COR-L47 (cell line): ENCODE measurements around the gene KMT5B.

Source experiments
- DNase-seq: peaks from one replicate; lab custom pipeline; 2025; lab: John Stamatoyannopoulos, UW

KMT5B gene

GRCh38 chr11:68215524-68216170, 2.6 kb upstream of the KMT5B start:
- DNase-seq, result no peak

DNA sequence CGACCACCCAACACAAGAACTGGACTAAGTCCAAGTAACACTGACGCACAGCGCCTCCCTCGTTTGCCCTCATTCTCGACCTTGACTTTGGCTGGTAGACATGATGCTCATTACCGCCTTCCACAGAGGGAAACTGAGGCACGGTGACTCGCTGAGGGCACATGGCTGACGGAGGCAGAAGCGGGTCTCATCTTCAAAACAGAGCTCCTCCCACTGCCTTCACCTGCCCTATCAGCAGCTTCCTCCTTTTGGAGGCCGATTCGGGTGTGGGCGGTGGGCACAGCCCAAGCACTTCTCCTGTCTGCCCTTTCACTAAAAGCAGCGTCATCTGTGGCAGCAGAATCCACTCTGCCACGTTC, 2.0 kb upstream of the KMT5B start:
- no peak for DNase-seq

DNA sequence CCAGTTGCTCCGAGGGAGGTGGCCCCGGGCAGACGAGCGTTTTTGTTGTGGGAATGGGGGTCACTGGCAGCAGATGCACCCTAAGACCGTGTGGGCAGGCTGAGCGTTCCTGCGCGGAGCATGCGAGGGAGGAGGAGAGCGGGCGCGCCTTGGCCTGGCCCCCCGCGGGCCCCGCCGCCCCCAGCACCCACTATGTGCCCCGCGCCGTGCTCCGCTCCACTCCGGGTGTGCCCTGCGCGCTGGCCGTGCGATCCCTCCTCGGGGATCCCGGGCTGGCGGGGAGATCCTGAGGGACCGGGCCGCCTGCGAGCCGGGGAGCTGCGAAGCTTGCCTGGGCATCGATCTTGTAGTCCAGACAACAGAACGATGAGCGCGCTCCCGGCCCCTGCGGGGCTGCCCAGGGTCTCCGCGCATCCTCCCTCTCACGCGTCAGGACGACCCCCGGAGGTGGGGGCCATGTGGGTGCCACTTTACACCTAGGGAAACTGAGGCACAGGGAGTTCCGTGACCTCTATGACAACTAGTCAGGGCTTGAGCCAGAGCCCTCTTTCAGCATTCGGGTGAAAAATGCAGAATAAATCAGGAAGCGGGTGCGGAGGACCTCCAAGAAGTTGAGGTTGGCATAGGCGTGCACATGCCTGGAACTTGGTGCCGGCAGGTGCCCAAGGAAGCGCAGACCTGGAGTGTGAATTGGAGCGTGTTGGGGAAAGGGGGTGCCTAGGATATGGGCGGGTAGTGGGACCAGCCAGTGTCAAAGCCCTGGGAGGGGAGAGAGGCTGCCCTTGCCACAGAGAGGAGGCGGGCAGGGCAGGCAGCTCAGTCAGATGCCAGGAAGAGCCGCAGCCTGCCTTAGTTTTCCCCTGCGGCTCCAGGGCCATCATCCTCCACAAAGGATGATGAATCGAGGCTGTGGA, 1.3 kb upstream of the KMT5B start:
- peak; percentile 29 for DNase-seq

DNA sequence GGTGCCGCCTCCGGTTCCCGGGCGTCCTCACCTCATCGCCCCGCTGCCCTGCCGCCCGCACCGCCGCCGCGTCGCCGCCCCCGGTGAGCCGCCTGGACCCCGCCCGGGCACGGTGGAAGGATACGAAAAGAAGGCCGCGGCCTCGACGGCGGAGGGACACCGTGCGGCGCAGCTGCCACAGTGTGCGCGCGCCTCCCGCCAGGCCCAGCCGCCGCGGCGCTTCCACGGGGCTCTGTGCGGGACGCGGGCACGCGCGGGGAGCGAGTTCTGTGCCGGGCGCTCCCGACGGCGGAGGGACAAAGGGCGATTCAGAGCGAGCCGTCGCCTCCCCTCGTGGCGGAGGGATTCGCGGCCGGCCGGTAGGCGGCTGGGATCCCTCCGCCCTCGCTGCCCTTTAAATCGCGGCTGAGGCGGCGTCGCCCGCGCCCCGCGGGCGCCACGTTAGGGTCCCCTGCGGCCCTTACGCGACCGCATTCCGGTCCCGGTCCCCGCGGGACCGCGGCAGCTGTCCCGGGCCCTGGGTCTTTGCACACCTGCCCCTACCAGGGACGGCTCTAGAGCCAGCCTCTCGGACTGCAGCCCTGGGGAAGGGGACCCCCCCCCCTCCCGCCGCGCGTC, 568 bp upstream of the KMT5B start:
- DNase-seq, result peak; percentile 93

DNA sequence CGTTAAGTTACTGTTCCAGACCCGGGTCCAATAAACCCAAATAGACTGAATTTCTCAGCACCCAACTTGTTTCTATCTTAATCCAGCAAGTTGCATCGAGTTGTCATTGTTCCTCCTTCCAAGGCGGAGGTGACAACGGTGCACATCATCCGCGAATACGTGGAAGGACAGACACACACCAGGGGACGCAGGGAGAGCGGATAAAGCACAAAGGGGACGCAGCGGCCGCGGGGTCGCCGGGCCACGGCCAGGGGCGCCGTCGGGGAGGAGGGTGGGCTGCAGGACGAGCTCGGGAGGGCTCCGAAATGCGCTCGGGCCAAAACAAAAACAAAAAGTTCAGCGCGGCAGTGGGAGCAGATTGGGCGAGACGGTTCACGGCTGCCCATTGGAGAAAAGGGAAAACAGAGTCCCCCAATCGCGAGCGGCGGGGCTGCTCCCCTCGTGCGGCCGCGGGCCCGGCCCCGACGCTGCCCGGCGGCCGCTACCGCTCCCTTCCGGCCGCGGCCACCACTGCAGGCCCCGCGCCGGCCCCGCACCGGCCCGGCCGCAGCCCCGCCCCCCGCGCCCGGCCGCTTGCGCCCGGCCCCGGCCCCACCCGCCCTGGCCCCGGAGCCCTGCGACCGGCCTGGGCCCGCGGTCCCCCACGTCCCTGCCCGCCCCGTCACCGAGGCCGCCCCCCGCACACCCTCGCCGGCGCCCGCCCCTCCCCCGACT, 518 bp downstream of the KMT5B start:
- DNase-seq, result peak; percentile 55

GRCh38 chr11:68211546-68211945, 1.6 kb downstream of the KMT5B start:
- DNase-seq, result no peak

- DNase-seq, result peak; percentile 40
Measured at GRCh38 chr11:68206211-68206610, 6.9 kb downstream of the KMT5B start.

- no peak for DNase-seq
Measured at GRCh38 chr11:68204402-68204801, 8.7 kb downstream of the KMT5B start.

DNA sequence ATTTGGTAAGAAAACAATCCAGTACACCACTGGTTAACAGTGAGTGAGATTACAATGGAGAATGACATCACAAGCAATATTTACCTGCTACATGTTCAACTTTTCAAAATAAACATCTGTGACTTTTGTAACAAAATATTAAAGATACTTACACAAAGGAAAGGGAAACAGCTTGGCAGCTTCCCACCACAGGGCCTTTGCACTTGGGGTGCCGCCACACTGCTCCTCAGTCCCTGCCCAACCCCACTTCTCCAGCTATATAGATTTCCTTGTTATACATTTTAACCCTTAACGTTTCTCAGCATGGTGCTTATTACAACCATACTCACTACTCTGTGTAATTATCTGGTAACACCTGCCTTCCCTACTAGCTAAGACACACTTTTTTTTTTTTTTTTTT, 10.9 kb downstream of the KMT5B start:
- no peak for DNase-seq

DNA sequence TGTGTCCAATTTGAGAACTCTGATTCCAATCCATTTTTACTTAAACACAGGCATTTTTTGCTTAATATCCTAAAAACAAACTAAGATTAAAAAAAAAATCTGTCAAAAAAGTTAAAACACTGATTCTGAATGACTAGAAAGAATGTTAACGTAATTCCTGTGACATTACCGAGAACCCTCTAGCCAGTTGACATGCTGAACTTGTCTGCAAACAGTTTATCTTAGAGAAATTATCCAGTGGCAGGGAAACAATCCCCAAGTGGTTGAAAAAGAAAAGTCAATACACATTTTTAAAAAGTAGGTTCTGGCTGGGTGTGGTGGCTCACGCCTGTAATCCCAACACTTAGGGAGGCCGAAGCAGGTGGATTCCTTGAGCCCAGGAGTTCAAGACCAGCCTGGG, 11.6 kb downstream of the KMT5B start:
- DNase-seq, result no peak

GRCh38 chr11:68200639-68201038, 12.5 kb downstream of the KMT5B start:
- no peak for DNase-seq

GRCh38 chr11:68199295-68199987, 13.7 kb downstream of the KMT5B start:
- DNase-seq, result no peak

GRCh38 chr11:68196219-68196618, 16.9 kb downstream of the KMT5B start:
- no peak for DNase-seq

DNA sequence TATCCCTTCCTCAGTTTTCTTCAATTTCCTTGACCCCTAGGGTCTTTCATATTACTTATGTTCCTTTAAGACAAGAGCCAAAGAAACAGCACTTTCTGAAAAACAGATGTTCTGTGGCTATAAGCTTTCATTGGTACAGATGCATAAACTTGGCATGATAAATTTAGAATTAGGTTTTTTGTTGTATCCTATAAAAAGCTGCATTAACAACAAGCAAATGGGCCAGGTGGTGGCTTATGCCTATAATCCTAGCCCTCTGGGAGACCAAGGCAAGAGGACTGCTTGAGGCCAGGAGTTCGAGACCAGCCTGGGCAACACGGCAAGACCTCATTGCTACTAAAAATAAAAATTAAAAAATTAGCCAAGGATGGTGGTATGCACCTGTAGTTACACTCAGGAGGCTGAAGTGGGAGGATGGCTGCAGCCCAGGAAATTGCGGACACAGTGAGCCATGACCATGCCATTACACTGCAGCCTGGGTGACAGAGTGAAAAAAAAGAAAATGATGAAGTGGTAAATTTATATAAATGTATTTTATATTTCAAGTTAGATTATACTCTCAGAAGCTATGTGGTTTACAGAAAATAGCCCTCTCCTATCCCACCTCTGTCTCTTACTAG, 18.3 kb downstream of the KMT5B start:
- no peak for DNase-seq

GRCh38 chr11:68193018-68193417, 20.1 kb downstream of the KMT5B start:
- no peak for DNase-seq

DNA sequence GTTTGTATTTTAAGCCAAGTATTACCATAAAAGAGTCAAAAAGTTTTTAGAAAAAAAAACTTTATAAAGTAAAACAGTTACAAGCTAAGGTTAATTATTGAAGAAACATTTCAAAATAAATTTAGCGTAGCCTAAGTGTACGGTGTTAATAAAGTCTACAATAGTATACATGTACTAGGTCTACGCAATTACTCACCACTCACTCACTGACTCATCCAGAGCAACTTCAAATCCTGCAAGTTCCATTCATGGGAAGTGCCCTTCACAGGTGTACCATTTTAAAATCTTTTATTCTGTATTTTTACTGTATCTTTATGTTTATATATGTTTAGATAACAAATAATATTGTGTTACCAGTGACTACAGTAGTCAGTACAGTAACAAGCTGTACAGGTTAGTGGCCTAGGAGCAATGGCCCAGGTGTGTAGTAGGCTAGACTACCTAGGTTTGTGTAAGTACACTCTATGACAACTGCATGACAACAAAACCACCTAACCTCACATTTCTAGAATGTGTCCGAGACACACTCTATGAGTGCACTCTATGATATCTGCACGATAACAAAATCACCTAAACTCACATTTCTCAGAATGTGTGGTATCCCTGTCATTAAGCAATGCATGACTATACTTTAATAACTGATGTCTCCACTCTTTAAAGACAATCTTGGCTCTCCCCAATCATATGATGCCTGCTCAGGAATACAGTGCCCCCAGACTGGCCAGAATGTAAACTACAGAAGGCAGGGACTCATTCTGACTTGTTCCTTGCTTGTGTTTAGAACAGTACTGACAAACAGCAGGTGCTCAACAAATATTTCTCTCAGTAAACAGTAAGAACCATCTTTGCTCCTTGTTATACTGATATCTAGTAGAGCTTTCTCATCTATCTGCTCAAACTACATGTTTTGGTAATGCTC, 21.2 kb downstream of the KMT5B start:
- no peak for DNase-seq

DNA sequence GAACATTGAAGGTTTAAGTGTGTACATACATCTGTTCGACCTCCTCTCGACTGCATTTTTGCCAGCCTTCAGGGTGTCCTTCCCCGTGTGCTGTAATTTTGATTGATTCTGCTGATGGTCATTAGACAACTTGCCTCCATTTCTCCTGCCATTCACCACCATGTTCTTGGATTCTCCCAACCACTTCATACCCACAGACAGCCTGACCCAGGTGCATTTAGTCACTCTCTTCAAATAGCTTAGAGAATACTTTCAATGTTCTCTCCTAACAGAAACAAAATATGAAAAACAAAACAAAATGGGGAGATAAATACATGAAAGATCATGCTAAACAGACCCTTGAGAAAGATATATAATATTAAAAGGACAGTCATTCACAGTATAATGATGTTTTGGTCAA, 23.2 kb downstream of the KMT5B start:
- DNase-seq, result no peak

- no peak for DNase-seq
Measured at GRCh38 chr11:68189082-68189481, 24.0 kb downstream of the KMT5B start.

- no peak for DNase-seq
Measured at GRCh38 chr11:68186061-68186460, 27.0 kb downstream of the KMT5B start.

DNA sequence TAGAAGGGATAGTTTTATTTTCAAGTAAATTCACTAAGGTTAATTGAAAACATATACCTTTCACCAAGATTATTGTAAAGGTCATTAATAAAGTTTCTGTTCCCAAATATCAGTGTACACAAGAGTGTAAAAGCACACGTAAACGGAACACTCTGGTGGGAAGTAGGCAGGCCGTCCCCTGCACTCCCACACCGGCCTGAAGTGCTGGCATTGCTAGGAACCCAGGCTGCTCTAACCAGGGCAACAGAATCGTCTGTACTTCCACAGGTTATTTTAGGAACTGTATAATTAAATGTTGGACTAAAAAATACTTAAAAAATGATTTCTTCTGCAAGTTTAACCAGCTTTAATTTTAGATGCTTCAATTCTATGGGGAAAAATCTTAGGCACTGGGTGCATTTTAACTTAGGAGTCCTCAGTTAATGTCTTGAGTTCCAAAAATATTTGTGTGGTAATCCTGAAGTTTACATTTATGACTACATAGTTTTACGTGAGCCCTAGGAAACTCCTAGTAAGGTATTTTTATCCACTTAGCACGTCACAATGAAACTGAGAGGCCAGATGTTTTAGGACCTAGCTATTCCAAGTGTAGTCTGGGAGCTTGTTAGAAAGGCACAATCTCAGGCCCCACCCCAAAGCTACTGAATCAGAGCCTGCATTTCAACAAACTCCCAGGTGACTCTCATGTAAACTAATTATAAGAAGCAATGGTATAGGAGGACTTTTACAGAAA, 31.2 kb downstream of the KMT5B start:
- DNase-seq, result no peak
